HG02840 (cell line): Measurements from ENCODE around the gene MT1F.

Source experiments
- ATAC-seq: cut with Tn5 transposase; IDR thresholded peaks from one replicate; pipeline ENCODE4 v1.9.1; 2021; ENCODE audit warnings: mild to moderate bottlenecking, moderate library complexity, moderate number of reproducible peaks; ENCODE audit not compliant: unreplicated experiment, low FRiP score

MT1F gene

GRCh38 chr16:56625140-56625942 is 32.4 kb upstream of the MT1F start, which contains the start of gene MT1E:
TSS of gene MT1E (plus strand) at chr16:56625781. CDS start at chr16:56625852, 71 bp downstream.
- ATAC-seq: peak; percentile 50

GRCh38 chr16:56625943-56626654 is 31.7 kb upstream of the MT1F start:
- ATAC-seq: peak; percentile 10

GRCh38 chr16:56626685-56627084 is 31.1 kb upstream of the MT1F start:
- ATAC-seq: no peak

- ATAC-seq: no peak
Observed at GRCh38 chr16:56628486-56629350, 29.0 kb upstream of the MT1F start.

GRCh38 chr16:56629531-56629930 is 28.2 kb upstream of the MT1F start:
- ATAC-seq: no peak

GRCh38 chr16:56630134-56630533 is 27.6 kb upstream of the MT1F start:
- ATAC-seq: peak; percentile 66

- ATAC-seq: no peak
Observed at GRCh38 chr16:56631197-56631596, 26.6 kb upstream of the MT1F start.

GRCh38 chr16:56631832-56632155 is 26.0 kb upstream of the MT1F start:
- no peak for ATAC-seq

- no peak for ATAC-seq
Observed at GRCh38 chr16:56632156-56632847, 25.5 kb upstream of the MT1F start, which contains the start of gene MT1M. TSS of gene MT1M (plus strand) at chr16:56632659. CDS start at chr16:56632732, 73 bp downstream.

- no peak for ATAC-seq
Observed at GRCh38 chr16:56632848-56633365, 24.9 kb upstream of the MT1F start.

- ATAC-seq: no peak
Observed at GRCh38 chr16:56633535-56633934, 24.2 kb upstream of the MT1F start.

- no peak for ATAC-seq
Observed at GRCh38 chr16:56634715-56635440, 22.9 kb upstream of the MT1F start.

GRCh38 chr16:56635441-56635967 is 22.3 kb upstream of the MT1F start:
- no peak for ATAC-seq

- ATAC-seq: no peak
Observed at GRCh38 chr16:56636616-56637413, 20.9 kb upstream of the MT1F start.

GRCh38 chr16:56637814-56638750 is 19.7 kb upstream of the MT1F start, which contains the start of gene MT1A:
TSS of gene MT1A (plus strand) at chr16:56638666. CDS start at chr16:56638739, 73 bp downstream.
- ATAC-seq: no peak

- ATAC-seq: no peak
Observed at GRCh38 chr16:56639045-56639444, 18.7 kb upstream of the MT1F start.

GRCh38 chr16:56640076-56640475 is 17.7 kb upstream of the MT1F start:
- ATAC-seq: no peak
